ENCODE results near the gene EIF1.

DNA sequence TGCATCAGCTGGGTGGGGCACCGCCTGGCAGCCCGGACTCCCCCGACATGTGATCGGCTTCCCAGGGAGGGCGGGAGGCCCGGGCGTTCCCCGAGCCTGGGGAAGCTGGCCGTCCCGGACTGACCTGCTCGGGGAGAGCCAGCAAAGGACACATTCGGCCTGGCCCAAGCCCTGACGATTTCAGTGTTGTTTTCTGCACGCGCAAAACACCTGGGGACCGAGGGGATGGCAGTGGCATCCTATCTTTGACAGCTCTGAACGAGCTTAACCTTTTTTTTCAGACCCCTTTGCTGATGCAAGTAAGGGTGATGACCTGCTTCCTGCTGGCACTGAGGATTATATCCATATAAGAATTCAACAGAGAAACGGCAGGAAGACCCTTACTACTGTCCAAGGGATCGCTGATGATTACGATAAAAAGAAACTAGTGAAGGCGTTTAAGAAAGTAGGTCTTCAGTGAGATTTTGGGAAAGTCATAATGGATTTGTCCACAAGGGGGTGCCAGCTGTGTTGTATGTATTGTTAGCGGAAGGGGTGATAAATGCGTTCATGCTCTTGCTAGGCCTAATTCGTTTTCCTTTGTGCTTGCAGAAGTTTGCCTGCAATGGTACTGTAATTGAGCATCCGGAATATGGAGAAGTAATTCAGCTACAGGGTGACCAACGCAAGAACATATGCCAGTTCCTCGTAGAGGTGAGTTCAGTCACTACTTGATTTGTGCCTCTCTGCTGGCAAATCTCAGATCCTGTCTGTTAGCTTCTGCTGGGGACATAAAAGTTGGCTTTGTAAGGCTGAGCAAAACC lies 1.0 kb downstream of the EIF1 start:
- TF ChIP-seq, protein P1, sequence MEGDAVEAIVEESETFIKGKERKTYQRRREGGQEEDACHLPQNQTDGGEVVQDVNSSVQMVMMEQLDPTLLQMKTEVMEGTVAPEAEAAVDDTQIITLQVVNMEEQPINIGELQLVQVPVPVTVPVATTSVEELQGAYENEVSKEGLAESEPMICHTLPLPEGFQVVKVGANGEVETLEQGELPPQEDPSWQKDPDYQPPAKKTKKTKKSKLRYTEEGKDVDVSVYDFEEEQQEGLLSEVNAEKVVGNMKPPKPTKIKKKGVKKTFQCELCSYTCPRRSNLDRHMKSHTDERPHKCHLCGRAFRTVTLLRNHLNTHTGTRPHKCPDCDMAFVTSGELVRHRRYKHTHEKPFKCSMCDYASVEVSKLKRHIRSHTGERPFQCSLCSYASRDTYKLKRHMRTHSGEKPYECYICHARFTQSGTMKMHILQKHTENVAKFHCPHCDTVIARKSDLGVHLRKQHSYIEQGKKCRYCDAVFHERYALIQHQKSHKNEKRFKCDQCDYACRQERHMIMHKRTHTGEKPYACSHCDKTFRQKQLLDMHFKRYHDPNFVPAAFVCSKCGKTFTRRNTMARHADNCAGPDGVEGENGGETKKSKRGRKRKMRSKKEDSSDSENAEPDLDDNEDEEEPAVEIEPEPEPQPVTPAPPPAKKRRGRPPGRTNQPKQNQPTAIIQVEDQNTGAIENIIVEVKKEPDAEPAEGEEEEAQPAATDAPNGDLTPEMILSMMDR (conservative IDR thresholded peaks at IDR 0.05; ENCODE audit: low read length): peak; percentile 85
- TF ChIP-seq EZH2phosphoT487 (IDR thresholded peaks at IDR 0.05; ENCODE audit: borderline replicate concordance, low read depth, low read length): no peak

Data from OCI-LY7 (cell line).